Measurements from ENCODE around the gene CTNNB1.
A peak's percentile ranks its signal among the peaks of the same experiment; 100 is the strongest.

CTNNB1 gene

DNA sequence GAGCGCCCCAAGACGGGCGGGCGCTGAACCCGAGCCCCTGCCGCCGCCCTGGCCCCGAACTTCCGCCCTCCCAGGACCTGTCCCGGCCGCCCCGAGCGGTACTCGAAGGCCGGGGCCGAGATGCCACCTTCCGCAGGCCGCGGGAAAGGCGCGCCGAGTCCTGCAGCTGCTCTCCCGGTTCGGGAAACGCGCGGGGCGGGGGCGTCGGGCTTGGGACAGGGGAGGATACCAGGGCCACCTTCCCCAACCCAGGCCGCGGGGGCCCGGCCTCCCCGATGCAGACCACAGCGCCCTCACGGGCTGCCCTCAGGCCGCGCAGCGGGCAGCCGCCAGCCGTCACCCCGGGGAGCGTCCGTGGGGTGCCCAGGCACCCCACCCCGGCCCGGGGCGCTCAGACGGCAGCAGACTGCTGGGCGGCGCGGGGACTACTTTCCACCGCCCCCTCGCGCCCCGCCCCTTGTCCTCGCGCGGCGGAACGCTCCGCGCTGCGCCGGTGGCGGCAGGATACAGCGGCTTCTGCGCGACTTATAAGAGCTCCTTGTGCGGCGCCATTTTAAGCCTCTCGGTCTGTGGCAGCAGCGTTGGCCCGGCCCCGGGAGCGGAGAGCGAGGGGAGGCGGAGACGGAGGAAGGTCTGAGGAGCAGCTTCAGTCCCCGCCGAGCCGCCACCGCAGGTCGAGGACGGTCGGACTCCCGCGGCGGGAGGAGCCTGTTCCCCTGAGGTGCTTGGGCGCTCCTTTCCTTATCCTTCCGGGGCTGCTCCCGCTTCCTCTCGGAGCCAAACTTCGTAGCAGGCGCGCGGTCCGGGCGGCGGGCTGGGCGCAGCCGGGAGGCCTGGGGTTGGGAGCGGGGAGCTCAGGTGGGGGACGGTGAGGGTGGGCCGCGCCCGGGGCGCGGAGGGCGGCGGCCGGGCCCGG is at the start of gene CTNNB1:
CTNNB1 (plus strand) TSS at position 556 of the 916 bp plus-strand sequence. CDS start 24,564 bp downstream, outside the sequence.
- DNase-seq, result peak; percentile 45

DNA sequence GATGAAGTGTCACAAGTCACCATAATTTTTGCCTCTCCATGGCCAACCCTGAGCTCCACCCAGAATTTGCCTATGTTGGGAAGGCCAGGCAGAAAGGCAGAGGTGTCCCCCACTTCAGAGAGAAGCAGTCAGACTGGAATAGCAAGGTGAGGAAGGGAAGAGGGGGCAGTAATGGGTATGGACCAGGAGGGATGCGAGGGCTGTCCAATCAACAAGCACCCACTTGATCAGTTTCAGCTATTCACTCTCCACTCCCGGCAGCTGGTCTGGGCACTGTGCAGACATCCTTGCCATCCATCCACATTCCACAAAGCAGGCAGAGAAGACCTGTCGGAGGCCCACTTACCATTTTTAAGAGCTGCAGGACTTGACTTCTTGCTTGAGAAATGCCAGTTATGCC is 43.5 kb upstream of the CTNNB1 start:
- DNase-seq, result no peak

DNA sequence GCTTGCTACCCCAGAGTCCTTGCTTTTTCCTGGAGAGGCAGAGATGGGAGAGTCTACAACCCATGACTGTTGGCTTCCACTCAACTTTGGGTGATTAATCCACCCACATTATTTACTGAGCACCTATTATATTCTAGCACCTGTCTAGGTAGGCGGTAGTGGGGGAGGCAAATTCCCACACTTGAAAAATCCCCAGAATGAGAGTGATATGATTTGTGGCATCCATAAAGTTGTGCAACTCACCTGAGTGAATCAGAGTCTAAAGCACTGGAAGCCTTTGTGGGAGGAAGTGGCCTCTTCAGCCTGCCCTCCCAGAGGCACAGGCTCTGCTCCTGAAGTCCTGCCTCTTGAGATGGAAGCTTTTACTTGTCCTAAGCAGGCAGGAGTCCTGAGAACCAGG is 40.4 kb upstream of the CTNNB1 start:
- DNase-seq, result no peak

DNA sequence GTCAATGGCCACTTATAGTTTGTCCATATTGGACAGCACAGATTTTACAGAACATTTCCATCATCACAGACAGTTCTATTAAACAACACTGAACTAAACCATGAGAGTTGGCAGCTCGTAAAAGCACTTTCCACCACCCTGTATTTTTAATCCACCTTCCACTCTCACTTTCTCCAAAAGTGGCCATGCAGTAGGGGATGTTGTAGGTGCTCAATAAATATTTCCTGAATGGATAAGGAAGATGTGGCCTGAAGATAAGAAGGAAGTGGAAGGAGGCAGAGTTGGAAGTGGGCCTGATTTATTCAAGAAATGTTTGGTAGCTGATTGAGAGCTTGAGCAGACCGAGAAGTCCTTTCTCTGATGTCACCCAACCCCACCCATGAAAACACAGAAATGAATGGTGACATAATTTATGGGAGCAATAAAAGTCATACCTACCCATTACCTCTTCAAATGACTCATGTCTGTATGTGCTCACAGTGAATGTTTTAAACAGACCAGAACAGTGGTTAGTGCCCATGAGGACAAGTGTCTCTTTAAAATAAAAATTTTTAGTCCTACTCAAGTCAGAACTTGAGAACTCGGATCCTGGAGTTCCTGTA is 39.6 kb upstream of the CTNNB1 start:
- no peak for DNase-seq

DNA sequence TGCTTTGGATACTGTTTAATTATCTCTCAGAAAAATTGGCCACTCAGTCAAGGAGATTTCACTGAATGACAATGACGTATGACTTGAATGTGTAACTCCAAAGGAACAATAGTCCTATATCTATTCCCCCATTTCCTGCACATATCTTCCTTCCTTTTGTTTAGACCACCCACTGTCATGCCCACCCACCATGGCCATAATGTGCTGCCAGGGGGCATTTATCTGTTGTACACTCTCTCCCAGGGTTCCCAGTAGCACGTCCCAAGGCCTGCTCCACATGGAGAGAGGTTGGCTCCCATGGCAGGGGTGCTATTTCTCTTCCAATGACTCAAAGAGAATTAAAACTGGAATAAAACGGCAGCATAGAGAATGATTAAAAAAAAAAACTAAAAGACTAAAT is 36.8 kb upstream of the CTNNB1 start:
- DNase-seq, result no peak

DNA sequence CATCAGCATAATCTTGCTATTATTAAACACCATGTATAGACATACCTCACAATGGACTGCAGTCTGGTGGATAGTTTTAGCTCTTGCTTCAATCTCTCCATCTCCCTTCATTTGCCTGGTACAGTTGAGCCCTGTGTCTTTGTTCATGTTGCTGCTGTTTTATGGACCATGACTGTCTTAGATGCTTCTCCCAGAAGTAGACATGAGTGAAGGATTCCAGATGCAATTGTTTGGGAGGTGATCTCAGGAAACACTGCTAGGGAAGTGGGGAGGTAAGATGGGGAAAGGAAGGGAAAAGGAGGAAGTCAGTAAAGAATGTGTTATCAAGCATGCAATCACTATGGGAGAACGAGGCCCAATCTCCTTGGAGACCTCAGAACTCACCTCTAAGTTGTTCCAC is 36.3 kb upstream of the CTNNB1 start:
- no peak for DNase-seq

DNA sequence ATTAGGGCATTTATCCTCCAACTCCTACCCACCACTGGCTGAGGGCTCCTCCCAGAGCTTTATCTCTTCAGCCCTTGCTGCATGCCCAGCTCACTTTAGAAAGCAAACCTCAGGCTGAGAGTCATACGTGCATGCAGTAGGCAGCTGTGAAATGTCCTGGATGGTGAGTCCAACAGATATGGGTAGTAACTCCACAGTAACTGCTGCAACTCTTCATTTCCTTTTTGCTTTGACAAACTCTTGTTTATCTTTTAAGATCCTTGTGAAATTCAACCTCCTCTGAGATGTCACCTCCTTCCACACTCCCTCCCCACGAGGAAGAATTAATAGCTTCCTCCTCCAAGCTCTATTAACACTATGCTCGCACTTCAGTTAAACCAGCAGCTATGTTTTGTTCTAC is 35.9 kb upstream of the CTNNB1 start:
- no peak for DNase-seq

DNA sequence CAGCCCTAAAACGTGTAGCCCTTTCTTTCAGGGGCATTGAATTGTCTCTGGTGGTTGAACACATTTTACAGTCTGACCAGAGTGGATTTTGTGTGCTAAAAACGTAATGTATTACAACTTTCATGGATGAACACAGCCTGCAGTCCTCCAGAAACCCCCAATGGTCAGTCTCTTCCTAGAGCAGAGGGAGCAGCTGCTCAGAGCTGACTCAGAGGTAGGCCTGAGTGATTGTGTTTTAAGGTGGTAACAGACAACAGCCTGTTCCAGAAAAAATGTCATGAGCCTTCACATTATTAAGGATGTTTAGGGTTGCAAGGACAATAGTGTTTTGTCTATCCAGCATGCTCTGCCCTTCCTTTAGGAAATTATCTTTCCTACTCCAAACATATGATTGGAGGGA is 34.5 kb upstream of the CTNNB1 start:
- DNase-seq, result no peak

DNA sequence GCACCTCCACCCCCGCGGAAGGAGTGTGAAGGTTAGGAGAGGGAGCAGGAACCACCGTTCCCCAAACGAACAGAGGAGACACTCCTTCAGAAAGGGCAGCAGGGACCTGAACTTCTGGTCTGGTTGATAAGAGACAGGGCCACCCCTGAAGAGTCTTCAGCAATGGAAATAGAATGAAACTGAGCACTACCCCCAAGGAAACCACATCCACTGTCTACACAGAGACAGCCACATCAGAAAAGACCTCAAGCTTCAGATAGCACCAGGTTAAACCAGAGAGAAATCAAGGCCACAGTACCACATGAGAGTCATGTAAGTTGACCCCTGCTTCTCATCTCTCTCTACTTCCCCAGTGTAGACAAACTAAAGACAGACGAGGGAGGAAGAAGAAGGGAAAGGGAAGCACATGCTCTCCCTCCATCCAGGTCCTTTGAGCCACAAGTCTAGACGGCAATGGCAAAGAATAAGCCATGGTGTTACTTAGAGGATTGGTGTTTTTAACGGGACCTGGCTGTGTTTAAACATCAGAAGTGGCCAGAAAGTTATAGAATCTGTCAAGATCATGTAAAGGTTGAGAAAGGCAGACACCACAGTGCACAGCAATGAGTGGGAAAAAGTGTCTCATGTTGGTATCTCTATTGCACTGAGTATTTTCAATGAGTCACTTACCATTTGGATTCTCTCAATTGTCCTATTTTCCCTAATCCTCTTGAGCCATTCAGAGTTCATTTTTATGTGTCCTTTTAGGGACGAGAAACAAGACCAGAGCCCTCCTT is 31.4 kb upstream of the CTNNB1 start:
- DNase-seq, result no peak

DNA sequence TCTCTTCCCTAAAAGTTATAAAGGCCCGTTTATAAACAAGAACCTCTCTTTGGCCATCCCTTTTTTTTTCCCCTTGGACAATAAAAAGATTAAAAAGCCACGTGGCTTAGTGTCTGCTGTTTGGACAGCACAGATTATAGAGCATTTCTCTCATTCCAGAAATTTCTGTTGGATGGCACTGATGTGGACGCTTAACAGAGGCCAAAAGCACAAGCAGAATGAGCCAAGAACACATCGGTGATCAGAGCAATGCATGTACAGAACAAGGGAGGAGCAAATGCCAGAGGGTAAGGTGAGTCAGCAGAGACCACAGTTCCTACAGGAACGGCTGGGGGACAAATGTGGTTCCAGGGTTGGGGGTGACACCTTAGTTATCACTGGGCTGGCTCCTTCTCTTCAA is 30.3 kb upstream of the CTNNB1 start:
- no peak for DNase-seq

DNA sequence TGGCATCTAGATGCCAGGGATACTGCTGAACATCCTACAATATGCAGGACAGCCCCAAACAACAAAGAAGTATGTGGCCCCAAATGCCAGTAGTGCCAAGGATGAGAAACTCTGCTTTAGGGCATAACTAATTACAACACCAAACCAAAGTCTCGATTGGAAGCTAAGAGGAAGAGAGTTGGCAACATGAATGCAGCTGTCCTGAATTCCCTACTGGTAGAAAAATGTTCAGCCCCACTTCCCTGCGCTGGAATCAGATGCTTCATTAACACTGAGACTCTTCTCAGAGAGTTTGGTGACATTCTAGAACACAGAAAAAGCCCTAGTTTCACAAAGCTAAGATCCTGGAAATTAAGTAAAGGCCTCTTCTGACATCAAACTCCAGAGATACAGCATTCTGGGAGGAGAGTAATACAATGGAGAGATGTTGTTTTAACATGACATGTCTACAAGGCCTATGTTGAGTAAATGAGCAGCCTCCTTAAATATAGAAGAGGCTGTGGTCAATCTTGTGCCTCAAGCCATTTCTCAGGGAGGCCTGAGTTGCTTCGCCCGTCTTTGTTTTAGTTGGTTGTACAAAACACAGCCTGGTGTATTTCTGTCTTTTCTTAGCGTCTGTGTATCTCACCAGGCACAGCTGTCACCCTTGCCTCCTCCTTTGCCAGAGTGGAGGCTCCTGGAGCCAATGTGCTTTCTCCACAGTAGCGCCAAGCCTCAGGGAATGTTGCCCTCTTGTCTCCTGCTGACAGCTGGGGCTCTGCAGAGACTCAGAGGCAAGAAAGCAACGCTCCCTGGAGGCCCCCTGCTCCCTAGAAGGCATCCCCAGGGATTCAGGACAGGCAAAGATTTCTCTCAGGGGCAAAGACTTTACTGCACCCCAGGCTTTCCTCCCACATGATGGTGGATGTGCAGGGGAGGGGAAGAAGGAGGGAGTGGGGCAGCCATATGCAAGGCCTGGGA is 25.1 kb upstream of the CTNNB1 start:
- no peak for DNase-seq

DNA sequence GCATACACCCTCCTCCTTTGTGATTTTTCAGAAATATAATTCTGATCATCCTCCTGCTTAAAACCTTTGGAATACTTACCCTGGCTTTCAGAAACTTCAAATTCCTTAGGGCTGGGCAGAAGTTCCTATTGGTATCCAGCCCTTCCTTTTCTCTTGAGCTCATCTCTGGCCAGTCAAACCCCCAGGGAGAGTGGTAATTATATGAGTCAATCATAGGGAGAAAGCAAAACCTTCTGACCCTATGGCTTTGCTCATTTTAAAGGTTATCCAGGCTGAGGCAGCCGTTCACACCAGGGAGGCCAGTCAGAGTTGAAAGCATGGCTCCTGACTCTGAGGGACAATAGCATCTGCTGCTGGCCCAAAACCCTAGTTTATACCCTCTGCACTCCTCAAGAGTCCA is 23.9 kb upstream of the CTNNB1 start:
- DNase-seq, result no peak

DNA sequence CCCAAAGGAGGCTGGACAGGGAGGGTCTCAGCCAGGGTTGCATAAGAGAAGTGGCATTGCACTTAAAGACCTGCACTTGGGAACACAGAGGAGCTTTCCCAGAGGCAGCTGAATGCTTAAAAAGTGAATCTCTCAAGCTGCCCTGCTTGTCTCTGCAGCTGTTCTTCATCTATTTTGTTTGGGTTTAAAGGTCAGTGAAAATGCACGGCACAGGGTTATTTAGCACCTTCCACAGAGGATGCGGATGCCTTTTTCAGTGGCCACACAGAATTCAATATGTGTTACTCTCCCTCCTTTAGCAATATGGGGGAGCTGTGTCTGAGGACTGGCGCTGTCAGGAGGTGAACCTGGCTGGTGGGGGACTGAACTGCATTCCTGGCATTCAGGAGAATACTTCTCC is 22.7 kb upstream of the CTNNB1 start:
- DNase-seq, result no peak

DNA sequence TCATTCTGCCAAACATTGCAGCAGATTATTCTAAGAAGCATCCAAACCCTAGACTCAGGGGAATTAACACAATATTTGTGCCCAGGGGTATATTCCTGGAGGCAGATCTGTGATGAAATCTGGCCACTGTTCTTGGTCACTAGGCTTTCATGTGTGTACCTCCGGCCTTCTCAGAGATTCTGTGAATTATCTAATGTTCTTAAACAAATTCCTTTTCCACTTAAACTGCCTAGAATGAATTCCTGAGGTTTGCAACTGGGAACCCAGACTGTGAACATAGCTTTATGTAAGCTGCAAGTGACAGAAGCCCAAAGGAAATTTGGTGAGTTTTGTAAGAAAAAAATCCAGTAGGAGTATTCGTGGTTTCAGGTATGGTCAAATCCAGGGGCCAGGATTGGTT is 20.7 kb upstream of the CTNNB1 start:
- no peak for DNase-seq

DNA sequence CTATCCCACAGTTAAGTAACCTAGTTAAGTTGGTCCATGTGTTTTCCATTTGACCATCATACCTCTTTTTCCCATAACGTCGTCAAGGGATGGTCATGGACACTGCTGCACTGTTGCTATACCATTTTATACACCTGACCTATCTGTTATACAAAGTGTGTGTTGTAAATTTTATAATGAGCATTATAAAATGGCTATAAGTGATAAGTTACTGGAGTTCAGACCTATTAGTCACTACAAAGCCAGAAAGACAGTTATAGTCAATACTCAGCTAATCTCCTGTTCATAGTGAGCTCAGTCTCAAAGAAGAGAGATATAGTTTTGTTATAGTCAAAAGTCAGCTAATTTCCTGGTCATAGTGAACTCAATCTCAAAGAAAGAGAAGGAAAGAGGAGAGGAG is 18.9 kb upstream of the CTNNB1 start:
- DNase-seq, result no peak

DNA sequence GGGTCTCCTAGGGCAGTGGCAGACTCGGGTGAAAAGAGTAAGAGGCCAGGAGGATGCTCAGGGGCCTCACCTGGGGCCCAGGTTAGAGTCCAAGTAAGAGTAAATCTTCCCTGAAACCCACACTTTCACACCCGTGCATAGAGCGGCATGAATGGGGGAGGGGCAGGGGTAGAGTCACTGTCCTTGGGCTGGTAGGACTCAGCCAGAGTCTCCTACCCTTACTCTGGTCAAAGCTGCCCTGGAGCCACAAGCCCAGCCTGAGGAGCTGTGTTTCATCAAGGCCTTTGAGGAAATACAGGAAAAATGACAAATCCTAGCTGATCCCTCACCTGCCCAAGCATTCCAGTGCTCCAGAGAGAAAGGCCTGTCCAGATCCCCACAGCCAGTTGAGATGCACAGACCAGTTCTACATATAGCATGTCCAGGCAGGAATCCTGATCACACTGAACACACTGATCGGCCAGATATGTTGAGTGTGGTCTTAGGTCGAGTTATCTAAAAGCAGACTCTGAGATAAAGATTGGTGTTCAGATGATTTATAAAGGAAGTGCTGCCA is 16.7 kb upstream of the CTNNB1 start:
- no peak for DNase-seq

DNA sequence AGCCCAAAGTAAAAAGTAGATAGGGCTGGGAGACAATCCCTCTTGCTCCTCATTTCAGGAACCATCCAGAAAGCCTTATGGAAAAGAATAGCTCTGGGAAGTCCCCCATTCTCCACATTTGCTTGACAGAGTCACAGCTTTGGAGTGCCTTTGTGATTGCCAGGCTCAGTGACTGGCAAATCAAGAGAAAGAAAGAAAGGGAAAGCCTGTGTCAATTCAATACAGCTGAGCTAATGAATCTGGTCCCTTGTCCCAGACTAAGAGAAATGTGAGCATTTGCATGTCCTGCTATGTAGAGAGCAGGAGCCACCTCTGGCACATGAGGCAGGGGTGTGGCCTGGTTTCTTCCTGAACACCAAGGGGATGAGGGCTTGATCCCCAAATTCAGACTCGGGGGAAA is 14.9 kb upstream of the CTNNB1 start:
- DNase-seq, result no peak

DNA sequence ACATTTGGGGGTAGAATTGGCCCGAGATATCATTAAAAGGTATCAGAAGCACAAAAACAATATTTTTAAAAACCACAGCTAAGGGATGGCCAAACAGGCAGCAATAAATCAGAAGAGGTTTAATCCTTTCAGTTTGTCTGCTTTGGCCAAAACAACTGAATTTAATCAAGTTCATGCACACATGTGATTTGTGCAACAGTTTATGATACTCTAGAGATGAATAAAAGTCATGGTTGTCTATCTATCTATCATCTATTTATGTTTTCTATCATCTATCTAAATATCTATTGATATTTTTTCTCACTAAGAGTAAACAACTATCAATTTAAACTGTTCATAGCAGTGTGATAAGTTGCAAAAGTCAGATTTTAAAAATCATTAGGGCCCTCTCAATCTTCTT is 13.0 kb upstream of the CTNNB1 start:
- DNase-seq, result no peak

DNA sequence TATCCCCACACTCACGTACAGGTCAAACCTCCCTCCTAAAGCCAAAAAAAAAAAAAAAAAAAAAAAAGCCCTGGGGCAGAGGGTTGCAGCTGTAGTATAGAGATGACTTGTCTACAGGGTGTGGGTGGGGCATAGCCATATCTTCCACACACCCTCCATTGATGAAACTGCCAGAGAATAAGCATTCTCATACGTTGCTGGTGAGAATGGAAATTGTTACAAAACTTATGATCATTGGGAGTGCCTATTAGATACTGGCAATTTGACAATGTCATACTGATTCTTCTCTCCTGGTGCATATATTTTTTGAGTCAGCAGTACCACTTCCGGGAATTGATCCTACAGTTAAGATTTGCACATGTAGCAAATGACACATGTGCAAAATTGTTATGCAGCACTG is 11.0 kb upstream of the CTNNB1 start:
- DNase-seq, result no peak

DNA sequence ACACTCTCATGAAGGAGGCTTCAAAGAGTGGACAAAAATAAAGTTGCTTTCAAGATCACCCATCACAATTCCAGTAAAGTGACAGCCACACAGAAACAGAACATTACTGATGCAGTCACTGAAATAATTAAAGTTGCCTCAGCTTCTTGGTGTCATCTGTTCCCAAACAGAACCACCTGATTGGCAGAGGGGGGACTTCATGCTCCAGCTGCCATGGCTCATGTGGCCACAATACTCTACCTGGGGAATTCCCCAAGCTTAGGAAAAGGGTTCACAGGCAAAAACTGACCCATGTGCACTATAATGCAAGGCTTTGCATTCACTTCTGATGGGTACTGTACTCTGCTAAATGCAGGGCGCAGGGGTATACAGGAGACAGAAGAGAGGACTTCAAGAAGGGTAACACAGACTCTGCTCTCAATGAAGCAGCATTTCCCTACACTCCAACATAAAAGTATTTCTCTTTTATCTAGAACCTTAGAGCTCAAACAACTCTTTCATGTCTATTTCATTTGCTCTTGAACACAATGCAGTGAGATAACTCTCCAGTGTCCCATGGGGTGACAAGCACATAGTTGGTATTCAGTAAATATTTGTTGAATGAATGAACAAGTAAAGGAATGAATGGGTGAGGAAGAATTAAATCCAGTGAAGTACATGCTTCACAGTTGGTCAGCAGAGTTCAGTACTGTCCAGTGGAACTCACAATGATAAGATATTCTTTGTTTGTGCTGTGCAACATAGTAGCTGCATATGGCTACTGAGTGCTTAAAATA is 8.6 kb upstream of the CTNNB1 start:
- no peak for DNase-seq

DNA sequence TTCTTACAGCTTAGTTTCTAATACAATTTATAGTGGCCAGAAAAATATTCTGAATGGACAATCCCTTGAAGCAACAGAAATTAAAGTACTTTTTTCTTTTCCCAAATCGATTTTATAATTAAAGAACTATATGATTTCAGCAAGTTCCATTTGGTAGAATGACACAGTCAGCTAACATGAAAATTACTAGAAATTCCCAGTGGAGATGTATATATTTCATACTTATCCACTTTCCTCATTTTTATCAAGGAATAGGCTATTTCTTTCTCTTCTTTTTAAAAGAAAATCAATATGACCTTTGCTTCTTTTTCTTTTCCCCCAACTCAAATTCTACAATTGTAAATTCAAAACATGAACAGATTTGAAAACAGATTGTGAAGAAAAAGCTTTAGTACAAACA is 6.4 kb upstream of the CTNNB1 start:
- DNase-seq, result no peak
